H9 (cell line): Measurements from ENCODE around the gene QDPR. TPM values are rescaled to one million over a fixed set of nuclear protein-coding genes. Genes with fewer than 3 reads are reported as not detected.

Source experiments
- DNase-seq: peaks from one replicate; pipeline ENCODE4 v3.0.0-alpha.2; 2017
- H2AFZ ChIP-seq: one replicate; pipeline ENCODE4 v1.6.1; 2013; ENCODE audit warnings: mild to moderate bottlenecking, low read length, control low read depth, moderate library complexity
- H2AK5ac ChIP-seq: 2 replicates; pipeline ENCODE4 v1.6.1; 2013; ENCODE audit warnings: low read length, control low read depth, mixed read lengths; ENCODE audit not compliant: insufficient read length
- H2BK120ac ChIP-seq: one replicate; pipeline ENCODE4 v1.6.1; 2013; ENCODE audit warnings: low read depth, mild to moderate bottlenecking, low read length, control low read depth, inconsistent platforms; ENCODE audit not compliant: poor library complexity, severe bottlenecking
- H2BK12ac ChIP-seq: 2 replicates; pipeline ENCODE4 v1.6.1; 2013; ENCODE audit warnings: low read length, control low read depth, mixed read lengths, low read depth; ENCODE audit not compliant: insufficient read length
- H2BK15ac ChIP-seq: 2 replicates; pipeline ENCODE4 v1.6.1; 2013; ENCODE audit warnings: low read depth, low read length, control low read depth
- H2BK20ac ChIP-seq: one replicate; pipeline ENCODE4 v1.6.1; 2013; ENCODE audit warnings: low read depth, mild to moderate bottlenecking, low read length, control low read depth, inconsistent platforms; ENCODE audit not compliant: poor library complexity, severe bottlenecking
- H2BK5ac ChIP-seq: 2 replicates; pipeline ENCODE4 v1.6.1; 2013; ENCODE audit warnings: low read length, control low read depth, mixed read lengths; ENCODE audit not compliant: insufficient read length
- H3K14ac ChIP-seq: 2 replicates; pipeline ENCODE4 v1.6.1; 2013; ENCODE audit warnings: low read length, control low read depth; ENCODE audit not compliant: insufficient read depth
- H3K18ac ChIP-seq: 2 replicates; pipeline ENCODE4 v1.6.1; 2013; ENCODE audit warnings: low read depth, mild to moderate bottlenecking, mixed read lengths, low read length, control low read depth; ENCODE audit not compliant: insufficient read length
- H3K23ac ChIP-seq: 2 replicates; pipeline ENCODE4 v1.6.1; 2013; ENCODE audit warnings: low read length, control low read depth, mixed read lengths, low read depth; ENCODE audit not compliant: insufficient read length
- H3K23me2 ChIP-seq: 2 replicates; pipeline ENCODE4 v1.6.1; 2013; ENCODE audit warnings: low read depth, mild to moderate bottlenecking, mixed read lengths, low read length, control low read depth; ENCODE audit not compliant: insufficient read length, poor library complexity, severe bottlenecking
- H3K27ac ChIP-seq: 2 replicates; pipeline ENCODE4 v1.5.1; 2013; ENCODE audit warnings: low read length, control low read depth, mixed read lengths, low read depth; ENCODE audit not compliant: insufficient read length
- H3K27me3 ChIP-seq: 2 replicates; pipeline ENCODE4 v1.6.1; 2013; ENCODE audit warnings: low read length, control low read depth, inconsistent platforms; ENCODE audit not compliant: insufficient read depth
- H3K4ac ChIP-seq: 2 replicates; pipeline ENCODE4 v1.6.1; 2013; ENCODE audit warnings: low read depth, mild to moderate bottlenecking, control low read depth, inconsistent platforms, low read length, moderate library complexity
- H3K4me1 ChIP-seq: 2 replicates; pipeline ENCODE4 v1.6.1; 2013; ENCODE audit warnings: low read length, control low read depth, inconsistent platforms; ENCODE audit not compliant: insufficient read depth
- H3K4me2 ChIP-seq: 2 replicates; pipeline ENCODE4 v1.6.1; 2013; ENCODE audit warnings: low read length, control low read depth, mixed read lengths; ENCODE audit not compliant: insufficient read length, insufficient read depth
- H3K56ac ChIP-seq: 2 replicates; pipeline ENCODE4 v1.6.1; 2013; ENCODE audit warnings: low read depth, mild to moderate bottlenecking, mixed read lengths, low read length, control low read depth; ENCODE audit not compliant: insufficient read length
- H3K79me1 ChIP-seq: 2 replicates; pipeline ENCODE4 v1.6.1; 2013; ENCODE audit warnings: low read depth, mild to moderate bottlenecking, moderate library complexity, low read length, control low read depth, inconsistent platforms; ENCODE audit not compliant: insufficient read depth, poor library complexity, severe bottlenecking
- H3K79me2 ChIP-seq: 2 replicates; pipeline ENCODE4 v1.6.1; 2013; ENCODE audit warnings: low read length, control low read depth, inconsistent platforms; ENCODE audit not compliant: insufficient read depth
- H3K9ac ChIP-seq: 2 replicates; pipeline ENCODE4 v1.6.1; 2013; ENCODE audit warnings: low read length, control low read depth, mixed read lengths; ENCODE audit not compliant: insufficient read length; ENCODE audit errors: extremely low read depth
- H3K9me3 ChIP-seq: one replicate; pipeline ENCODE4 v1.6.1; 2013; ENCODE audit warnings: low read depth, low read length, inconsistent platforms; ENCODE audit not compliant: control insufficient read depth
- H3T11ph ChIP-seq: one replicate; pipeline ENCODE4 v1.6.1; 2013; ENCODE audit warnings: mild to moderate bottlenecking, low read length, control low read depth, inconsistent platforms
- H4K20me1 ChIP-seq: one replicate; pipeline ENCODE4 v1.6.1; 2013; ENCODE audit not compliant: control insufficient read depth, insufficient read length, insufficient read depth
- H4K5ac ChIP-seq: 2 replicates; pipeline ENCODE4 v1.6.1; 2013; ENCODE audit warnings: low read depth, mild to moderate bottlenecking, mixed read lengths, low read length, control low read depth; ENCODE audit not compliant: insufficient read length
- H4K8ac ChIP-seq: replicated peaks from 2 replicates; pipeline ENCODE4 v1.6.1; 2013; ENCODE audit warnings: low read length, control low read depth, mixed read lengths, low read depth; ENCODE audit not compliant: insufficient read length
- H4K91ac ChIP-seq: 2 replicates; pipeline ENCODE4 v1.6.1; 2013; ENCODE audit warnings: low read depth, mild to moderate bottlenecking, moderate library complexity, mixed read lengths, low read length, control low read depth; ENCODE audit not compliant: insufficient read length
- H3K27ac Mint-ChIP-seq, 3 experiments: 2 replicates in 2 of 3; 3 replicates in 1 of 3; pipeline ENCODE4 v1.8.0; 2020 to 2021; ENCODE audit warnings: mixed read lengths in 3 of 3, mild to moderate bottlenecking in 1 of 3, moderate library complexity in 1 of 3
- H3K27me3 Mint-ChIP-seq: 2 replicates; pipeline ENCODE4 v1.8.0; 2021; ENCODE audit warnings: low read depth, mild to moderate bottlenecking, moderate library complexity, mixed read lengths
- H3K36me3 Mint-ChIP-seq, 3 experiments: 2 replicates in 2 of 3; 3 replicates in 1 of 3; pipeline ENCODE4 v1.8.0; 2020 to 2021; ENCODE audit warnings: low read depth in 3 of 3, mixed read lengths in 3 of 3; ENCODE audit not compliant: insufficient read depth in 1 of 3
- H3K4me1 Mint-ChIP-seq, 2 experiments: 2 replicates each; pipeline ENCODE4 v1.8.0; 2020; ENCODE audit warnings: mixed read lengths in 2 of 2
- H3K4me3 Mint-ChIP-seq, 2 experiments: 2 replicates in 1 of 2; 3 replicates in 1 of 2; pipeline ENCODE4 v1.8.0; 2020 to 2021; ENCODE audit warnings: mild to moderate bottlenecking in 2 of 2, mixed read lengths in 2 of 2, moderate library complexity in 1 of 2
- H3K9me3 Mint-ChIP-seq, 2 experiments: 2 replicates in 1 of 2; 3 replicates in 1 of 2; pipeline ENCODE4 v1.8.0; 2020; ENCODE audit warnings: mild to moderate bottlenecking in 2 of 2, mixed read lengths in 2 of 2, moderate library complexity in 1 of 2
- CTCF ChIP-seq: fragments of 200-600 bp; sonication (generic); conservative IDR thresholded peaks from 3 replicates; pipeline ENCODE4 v1.8.0; 2021; ENCODE audit warnings: antibody characterized with exemption, mild to moderate bottlenecking
- WGBS: extraction: QIAGEN DNeasy Blood & Tissue Kit; methylation state at CpG from one replicate; pipeline ENCODE4 v1.1.7; 2013; ENCODE audit warnings: missing lambda C conversion rate, low lambda C conversion rate, mixed read lengths; ENCODE audit not compliant: insufficient read length; ENCODE audit errors: extremely low coverage; 5-methylcytosine and 5-hydroxymethylcytosine counted together
- total RNA-seq: library from RNA; stranded (reverse); gene quantifications from 2 replicates; pipeline ENCODE4 v1.2.1, GENCODE V29; 2021

Gene QDPR
- total RNA-seq, 1 experiment from 2014 or later, result 23.5 TPM

- no peaks in the 10 kb centered on the region for H3K23me2 ChIP-seq
- H3K4me1 Mint-ChIP-seq, result 0 out of 4 replicates have a peak, but pooled peaks cover 0 to 5% of the 10 kb centered on the region in 2 experiments
- peaks cover 22 to 25% of the 10 kb centered on the region in 2 experiments for H3K9me3 Mint-ChIP-seq
- no peak for DNase-seq
- H3T11ph ChIP-seq, result no peak overlapping the region
- no peaks in the 10 kb centered on the region for H3K4me1 ChIP-seq
- no peak overlapping the region for H2BK120ac ChIP-seq
- H3K18ac ChIP-seq, result no peak overlapping the region
- H3K14ac ChIP-seq, result no peak overlapping the region
- no peaks in the 10 kb centered on the region for H3K27me3 Mint-ChIP-seq
- H3K9me3 ChIP-seq, result no peaks in the 10 kb centered on the region
- no peak overlapping the region for H3K4ac ChIP-seq
- no peaks in the 10 kb centered on the region for H3K79me2 ChIP-seq
- H4K20me1 ChIP-seq, result no peaks in the 10 kb centered on the region
- no peak overlapping the region for H3K23ac ChIP-seq
- H2BK12ac ChIP-seq, result no peak overlapping the region
- no peak overlapping the region for H4K5ac ChIP-seq
- WGBS, result no CpG with 5 or more reads among the region's 3 CpGs
- H3K56ac ChIP-seq, result no peak overlapping the region
- no peak overlapping the region for H2BK5ac ChIP-seq
- H3K27ac Mint-ChIP-seq, result no peak overlapping the region
- H2BK20ac ChIP-seq, result no peak overlapping the region
- no peak overlapping the region for H2BK15ac ChIP-seq
- no peaks in the 10 kb centered on the region for H3K79me1 ChIP-seq
- no peak overlapping the region for H4K91ac ChIP-seq
- no peak overlapping the region for H2AK5ac ChIP-seq
- no peak overlapping the region for H4K8ac ChIP-seq
- H3K4me3 Mint-ChIP-seq, result no peak overlapping the region
- no peak overlapping the region for H2AFZ ChIP-seq
- TF ChIP-seq CTCF, result no peak
- no peak overlapping the region for H3K4me2 ChIP-seq
- H3K27me3 ChIP-seq, result no peaks in the 10 kb centered on the region
- no peak overlapping the region for H3K9ac ChIP-seq
- H3K36me3 Mint-ChIP-seq, result peaks cover 5 to 14% (median 9%) of the 10 kb centered on the region in 3 experiments
- no peak overlapping the region for H3K27ac ChIP-seq
Observed at GRCh38 chr4:17448689-17449088, 63.2 kb downstream of the QDPR start.
